ENCODE data around the gene ADD1. TPM values are rescaled to one million over a fixed set of nuclear protein-coding genes. Genes with fewer than 3 reads are reported as not detected.

Gene ADD1
- polyA plus RNA-seq, 4 donors, result 233 to 278 (median 262) TPM

DNA sequence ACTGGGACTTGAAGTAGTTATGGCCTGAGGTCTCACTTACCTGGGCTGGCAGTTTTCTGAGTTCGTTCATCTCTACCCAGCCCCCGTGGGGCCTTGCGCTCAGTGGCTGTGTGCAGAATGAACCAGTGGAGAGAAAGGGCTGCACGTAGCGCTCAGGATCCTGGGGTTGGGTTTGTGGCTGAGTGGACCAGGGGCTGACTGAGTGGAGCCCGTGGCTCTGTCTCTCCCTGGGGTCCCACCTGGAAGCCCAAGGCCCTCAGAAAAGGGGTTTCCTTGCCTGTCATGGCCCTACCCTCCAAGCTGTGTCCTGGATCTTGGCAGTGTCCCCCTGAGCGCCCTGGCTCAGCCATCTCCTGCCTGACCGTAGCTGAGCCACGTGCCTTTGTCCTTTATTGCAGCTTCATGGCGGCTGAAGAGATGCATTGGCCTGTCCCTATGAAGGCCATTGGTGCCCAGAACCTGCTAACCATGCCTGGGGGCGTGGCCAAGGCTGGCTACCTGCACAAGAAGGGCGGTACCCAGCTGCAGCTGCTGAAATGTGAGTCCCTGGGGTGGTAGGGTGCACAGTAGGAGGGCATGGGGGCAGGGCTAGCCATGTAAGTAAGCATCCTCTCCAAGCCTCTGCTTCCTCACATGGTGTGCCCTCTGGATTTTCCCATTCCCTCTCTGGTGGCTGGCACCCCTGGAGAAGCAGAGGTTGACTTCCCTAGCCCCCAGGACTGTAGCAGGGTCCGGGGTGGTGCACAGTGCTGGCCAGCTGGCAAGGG, 23.2 kb upstream of the ADD1 start:
- DNase-seq (ENCODE audit: low read depth in 4 of 4, low spot score in 2 of 4), result no peak

DNA sequence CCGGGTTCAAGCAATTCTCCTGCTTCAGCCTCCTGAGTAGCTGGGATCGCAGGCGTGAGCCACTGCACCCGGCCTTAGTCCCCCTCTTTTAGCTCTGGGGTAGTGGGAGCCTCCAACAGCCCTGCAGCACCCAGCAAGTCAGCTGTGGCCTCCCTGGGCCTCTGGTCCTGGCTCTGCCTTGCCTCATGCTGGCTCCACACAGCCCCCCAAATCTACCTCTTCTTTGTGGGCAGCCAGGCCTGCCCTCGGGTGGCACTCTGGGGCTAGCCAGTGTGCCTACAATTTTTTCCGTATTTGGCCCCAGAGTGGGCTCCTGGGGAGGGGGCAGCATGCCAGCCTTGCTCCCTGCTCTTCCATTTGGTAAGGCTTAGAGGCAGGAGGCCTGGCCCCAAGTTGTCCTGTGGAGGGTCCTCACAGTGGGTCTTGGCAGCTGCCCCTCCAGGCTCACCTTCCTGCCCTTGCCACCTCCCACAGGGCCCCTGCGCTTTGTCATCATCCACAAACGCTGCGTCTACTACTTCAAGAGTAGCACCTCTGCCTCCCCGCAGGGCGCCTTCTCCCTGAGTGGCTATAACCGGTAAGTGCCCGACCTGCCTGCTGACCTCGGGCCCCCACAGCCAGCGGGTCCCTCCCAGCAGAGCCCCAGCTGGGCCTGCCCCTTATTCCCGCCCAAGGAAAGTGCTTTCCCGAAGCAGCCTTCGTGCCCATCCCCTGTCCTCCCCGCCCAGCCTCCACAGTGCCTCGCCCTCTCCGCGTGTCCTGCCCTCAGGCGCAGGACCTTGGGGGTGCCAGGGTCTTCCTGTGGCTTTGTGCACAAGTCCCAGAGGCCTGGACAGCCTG, 21.0 kb upstream of the ADD1 start:
- DNase-seq (ENCODE audit: low read depth in 4 of 4, low spot score in 2 of 4), result no peak

GRCh38 chr4:2823301-2823670, 20.4 kb upstream of the ADD1 start:
- no peak for DNase-seq (ENCODE audit: low read depth in 4 of 4, low spot score in 2 of 4)

GRCh38 chr4:2823671-2824328, 19.8 kb upstream of the ADD1 start:
- no peak for DNase-seq (ENCODE audit: low read depth in 4 of 4, low spot score in 2 of 4)

DNA sequence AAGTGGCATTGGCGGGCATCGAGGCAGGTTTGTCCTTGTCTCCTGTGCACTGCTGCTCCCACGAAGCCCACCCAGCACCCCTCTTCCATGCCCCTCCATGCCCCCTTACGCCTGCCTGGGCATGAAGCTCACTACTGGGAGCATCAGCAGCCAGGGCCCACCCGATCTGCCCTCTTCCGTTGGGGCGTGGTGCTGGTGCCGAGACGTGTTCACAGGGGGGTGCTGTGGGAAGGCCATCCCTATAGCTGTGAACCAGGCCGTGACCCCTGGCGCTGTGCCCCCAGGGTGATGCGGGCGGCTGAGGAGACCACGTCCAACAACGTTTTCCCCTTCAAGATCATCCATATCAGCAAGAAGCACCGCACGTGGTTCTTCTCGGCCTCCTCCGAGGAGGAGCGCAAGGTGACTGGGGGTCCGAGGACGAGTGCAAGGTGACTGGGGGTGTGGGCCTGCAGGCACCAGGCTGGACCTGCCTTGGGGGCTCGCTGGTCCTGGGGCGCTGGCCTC, 19.3 kb upstream of the ADD1 start:
- no peak for DNase-seq (ENCODE audit: low read depth in 4 of 4, low spot score in 2 of 4)

DNA sequence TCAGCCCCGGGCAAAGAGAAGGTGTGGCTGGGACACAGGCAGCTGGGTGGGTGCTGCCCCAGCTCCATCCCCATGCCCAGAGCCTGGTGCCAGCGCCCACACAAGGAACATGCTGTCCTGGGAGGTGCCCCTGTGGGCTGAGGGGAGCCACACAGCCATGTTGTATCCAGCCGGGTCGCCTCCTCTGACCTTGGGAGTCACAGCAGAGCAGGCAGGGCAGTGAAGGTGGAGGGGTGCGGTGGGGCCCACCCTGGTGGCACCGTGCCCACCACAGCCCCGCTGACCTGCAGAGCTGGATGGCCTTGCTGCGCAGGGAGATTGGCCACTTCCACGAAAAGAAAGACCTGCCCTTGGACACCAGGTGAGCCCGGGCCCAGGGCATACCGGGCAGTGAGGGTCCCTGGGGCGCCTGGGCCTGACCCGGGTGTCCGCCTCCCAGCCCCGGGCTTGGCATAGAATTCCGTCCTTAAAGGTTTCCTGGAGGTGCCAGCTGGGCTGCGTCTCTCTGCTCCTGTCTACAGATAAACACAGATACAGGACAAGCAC, 18.7 kb upstream of the ADD1 start:
- no peak for DNase-seq (ENCODE audit: low read depth in 4 of 4, low spot score in 2 of 4)

GRCh38 chr4:2825740-2826139, 17.9 kb upstream of the ADD1 start:
- no peak for DNase-seq (ENCODE audit: low read depth in 4 of 4, low spot score in 2 of 4)

- DNase-seq (ENCODE audit: low read depth in 4 of 4, low spot score in 2 of 4), result no peak
These were observed 16.4 kb upstream of the ADD1 start for GRCh38 chr4:2827071-2827873.

DNA sequence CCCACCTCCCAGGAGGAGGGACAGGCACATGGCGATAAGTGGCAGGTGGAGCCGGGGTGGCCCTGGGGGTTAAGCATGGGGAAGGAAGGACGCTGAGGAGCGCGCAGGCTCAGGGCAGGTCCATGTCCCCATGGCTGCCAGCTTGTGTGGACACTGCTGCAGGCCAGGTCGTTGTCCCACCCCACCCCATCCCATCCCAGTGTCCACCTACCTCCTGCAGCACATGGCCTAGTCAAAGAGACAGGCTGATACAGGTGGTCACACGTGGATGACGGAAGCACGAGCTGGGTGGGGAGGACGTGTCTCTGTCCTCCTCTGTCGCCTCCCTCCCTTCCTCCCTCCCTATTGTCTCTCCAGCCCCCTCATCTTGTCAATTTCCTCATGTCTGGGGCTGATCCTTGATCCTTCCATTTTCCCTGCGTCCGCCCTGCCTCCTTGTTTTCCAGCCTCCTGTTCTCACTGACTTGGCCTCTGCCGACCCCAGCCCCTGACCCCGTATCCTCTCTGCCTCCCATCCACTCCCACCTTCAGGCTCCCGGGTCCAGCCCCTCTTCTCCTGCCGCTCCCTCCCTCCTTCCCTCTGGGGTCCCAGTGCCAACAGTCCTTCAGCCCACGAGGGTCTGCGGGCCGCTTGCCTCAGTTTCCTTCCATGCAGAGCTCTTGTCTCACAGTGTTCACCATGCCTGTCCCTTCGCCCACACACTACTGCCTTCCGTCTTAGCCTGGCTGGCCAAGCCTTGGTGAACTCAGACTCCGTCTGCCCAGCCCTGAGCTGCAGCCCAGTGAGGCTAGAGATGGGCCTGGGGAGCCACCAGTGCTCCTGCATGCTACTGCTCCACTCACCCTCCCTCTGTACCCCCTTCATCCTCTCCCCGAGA, 15.5 kb upstream of the ADD1 start:
- no peak for DNase-seq (ENCODE audit: low read depth in 4 of 4, low spot score in 2 of 4)

GRCh38 chr4:2828758-2829181, 14.9 kb upstream of the ADD1 start:
- no peak for DNase-seq (ENCODE audit: low read depth in 4 of 4, low spot score in 2 of 4)

DNA sequence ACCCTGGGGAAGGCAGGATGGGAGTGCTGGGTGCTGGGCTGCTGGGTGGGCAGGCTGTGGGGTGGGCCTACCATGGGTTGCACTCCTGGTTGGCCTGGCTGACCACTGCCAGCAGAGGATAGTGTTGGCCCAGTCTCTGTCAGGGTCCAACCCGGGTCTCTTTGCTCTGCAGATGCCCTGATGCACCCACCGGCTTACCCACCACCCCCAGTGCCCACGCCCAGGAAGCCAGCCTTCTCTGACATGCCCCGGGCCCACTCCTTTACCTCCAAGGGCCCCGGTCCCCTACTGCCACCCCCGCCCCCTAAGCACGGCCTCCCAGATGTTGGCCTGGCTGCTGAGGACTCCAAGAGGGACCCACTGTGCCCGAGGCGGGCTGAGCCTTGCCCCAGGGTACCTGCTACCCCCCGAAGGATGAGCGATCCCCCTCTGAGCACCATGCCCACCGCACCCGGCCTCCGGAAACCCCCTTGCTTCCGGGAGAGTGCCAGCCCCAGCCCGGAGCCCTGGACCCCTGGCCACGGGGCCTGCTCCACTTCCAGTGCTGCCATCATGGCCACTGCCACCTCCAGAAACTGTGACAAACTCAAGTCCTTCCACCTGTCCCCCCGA, 14.2 kb upstream of the ADD1 start:
- no peak for DNase-seq (ENCODE audit: low read depth in 4 of 4, low spot score in 2 of 4)

- DNase-seq (ENCODE audit: low read depth in 4 of 4, low spot score in 2 of 4), result no peak
These were observed 13.7 kb upstream of the ADD1 start for GRCh38 chr4:2829933-2830451.

GRCh38 chr4:2830632-2831610, 12.7 kb upstream of the ADD1 start:
- no peak for DNase-seq (ENCODE audit: low read depth in 4 of 4, low spot score in 2 of 4)

DNA sequence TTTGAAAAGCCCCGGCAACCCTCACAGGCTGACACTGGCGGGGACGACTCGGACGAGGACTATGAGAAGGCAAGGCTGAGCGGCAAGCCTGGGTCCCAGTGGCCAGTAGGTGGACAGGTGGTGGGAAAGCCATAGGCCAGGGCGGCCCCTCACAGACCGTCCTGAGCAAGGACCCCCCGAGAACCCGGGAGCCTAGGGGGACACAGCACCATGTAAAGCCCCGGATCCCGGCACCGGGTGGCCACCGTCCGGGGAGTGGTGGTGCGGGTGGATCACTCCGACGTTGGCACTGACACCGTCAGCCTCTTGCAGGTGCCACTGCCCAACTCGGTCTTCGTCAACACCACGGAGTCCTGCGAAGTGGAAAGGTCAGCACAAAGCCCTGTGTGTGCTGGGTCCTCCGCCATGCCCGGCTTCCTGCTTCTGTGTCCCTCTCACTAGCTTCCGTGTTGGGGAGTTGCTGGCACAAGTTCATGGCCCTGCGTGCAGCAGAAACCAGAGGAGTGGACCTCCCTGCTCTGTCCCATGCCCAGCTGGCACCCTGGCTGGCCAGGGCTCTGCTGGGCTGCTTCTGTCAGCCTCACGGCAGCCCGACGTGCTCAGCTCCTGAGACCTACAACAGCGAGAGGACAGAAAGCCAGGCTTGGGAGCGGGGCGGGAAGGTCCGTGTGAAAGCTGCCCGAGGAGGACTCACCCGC, 11.9 kb upstream of the ADD1 start:
- no peak for DNase-seq (ENCODE audit: low read depth in 4 of 4, low spot score in 2 of 4)

DNA sequence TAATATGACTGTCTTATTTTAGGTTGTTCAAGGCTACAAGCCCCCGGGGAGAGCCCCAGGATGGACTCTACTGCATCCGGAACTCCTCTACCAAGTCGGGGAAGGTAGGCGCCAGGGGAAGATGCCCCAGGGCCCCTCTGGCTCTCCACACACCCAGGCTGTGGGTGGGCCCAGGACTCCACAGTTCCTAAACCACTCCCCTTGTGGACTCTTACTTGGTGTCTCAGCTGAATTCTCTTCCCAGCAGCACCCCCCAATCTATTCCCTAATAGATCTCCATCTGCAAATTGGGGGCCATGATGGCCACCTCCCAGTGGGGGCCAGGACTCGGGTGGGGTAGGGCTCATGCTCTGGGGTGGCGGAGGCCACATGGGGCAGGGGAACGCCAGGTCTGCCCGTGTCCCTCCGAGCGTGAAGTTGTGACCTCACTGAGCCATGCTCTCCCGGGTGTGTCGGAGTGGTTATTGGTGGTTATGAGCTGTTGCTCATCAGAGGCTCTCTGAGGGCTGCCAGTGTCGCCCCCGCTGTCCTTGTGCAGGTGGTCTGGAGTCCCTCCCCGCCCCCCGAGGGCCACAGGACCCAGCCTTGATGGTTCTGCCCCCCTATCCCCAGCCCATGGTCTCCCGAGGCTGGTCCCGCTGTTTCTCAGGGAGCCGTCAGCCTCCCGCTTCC, 11.2 kb upstream of the ADD1 start:
- DNase-seq (ENCODE audit: low read depth in 4 of 4, low spot score in 2 of 4), result no peak

- DNase-seq (ENCODE audit: low read depth in 4 of 4, low spot score in 2 of 4), result no peak
These were observed 10.5 kb upstream of the ADD1 start for GRCh38 chr4:2832981-2833670.
